ENCODE data around the gene NDRG2. TPM values are rescaled to one million over a fixed set of nuclear protein-coding genes. Genes with fewer than 3 reads are reported as not detected.
"Not testable (repeated sequence)": the region's sequence is repeated elsewhere in the genome, so short reads cannot be mapped to it uniquely, and the experiment has no call there.

Gene NDRG2
- total and polyA plus RNA-seq, 12 donors, result 242 to 420 (median 293) TPM

DNA sequence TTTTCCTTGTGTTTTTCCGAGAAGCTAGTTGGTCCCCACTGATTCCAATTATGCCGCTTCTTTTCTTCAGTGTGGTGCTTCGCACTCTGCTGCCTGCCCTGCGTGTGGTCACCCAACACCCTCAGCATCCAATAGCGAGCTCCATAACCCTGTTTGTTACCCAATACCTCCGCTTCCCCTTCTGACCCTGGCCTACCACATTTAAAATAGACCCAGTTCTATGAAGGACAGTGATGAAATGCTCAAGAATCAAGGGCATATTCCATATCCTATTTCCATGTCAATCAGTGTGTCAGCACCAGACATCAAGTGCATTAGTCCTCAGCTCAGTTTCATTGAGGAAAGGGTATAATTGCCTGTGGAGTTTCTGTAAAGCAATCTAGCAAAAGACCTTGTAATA is 9.5 kb downstream of the NDRG2 start:
- DNase-seq (no peak), ATAC-seq (peak in 2 of 8 donors; percentile 11 to 32)
- H3K4me1 ChIP-seq, result peaks cover 0 to 38% (median 6%) of the 10 kb centered on the region in 9 donors
- intact Hi-C loops (cut with DNase I), result loop anchor here in 8 of 10 donors (1.0 to 5.0 kb wide), 5 partner anchors 21 to 77 kb away; no protein-coding TSS in a partner anchor
- peaks cover 0 to 48% (median 22%) of the 10 kb centered on the region in 9 donors for H3K36me3 ChIP-seq
- H3K27me3 ChIP-seq, result no peaks in the 10 kb centered on the region
- peak overlapping the region in 2 of 10 donors; percentile 13 to 34 for H3K27ac ChIP-seq
- no peak overlapping the region for H3K4me3 ChIP-seq
- WGBS, 2 donors, result 66 to 73% methylated on average over 6 of the region's 6 CpGs
- TF ChIP-seq, protein P1, sequence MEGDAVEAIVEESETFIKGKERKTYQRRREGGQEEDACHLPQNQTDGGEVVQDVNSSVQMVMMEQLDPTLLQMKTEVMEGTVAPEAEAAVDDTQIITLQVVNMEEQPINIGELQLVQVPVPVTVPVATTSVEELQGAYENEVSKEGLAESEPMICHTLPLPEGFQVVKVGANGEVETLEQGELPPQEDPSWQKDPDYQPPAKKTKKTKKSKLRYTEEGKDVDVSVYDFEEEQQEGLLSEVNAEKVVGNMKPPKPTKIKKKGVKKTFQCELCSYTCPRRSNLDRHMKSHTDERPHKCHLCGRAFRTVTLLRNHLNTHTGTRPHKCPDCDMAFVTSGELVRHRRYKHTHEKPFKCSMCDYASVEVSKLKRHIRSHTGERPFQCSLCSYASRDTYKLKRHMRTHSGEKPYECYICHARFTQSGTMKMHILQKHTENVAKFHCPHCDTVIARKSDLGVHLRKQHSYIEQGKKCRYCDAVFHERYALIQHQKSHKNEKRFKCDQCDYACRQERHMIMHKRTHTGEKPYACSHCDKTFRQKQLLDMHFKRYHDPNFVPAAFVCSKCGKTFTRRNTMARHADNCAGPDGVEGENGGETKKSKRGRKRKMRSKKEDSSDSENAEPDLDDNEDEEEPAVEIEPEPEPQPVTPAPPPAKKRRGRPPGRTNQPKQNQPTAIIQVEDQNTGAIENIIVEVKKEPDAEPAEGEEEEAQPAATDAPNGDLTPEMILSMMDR (IDR thresholded peaks at IDR 0.05), result no peak
- no peaks in the 10 kb centered on the region for H3K9me3 ChIP-seq

GRCh38 chr14:21014761-21015190 is 10.1 kb downstream of the NDRG2 start:
- peak overlapping the region in 4 of 10 donors; percentile 6 to 34 (median 14) for H3K27ac ChIP-seq
- TF ChIP-seq, protein P1 (IDR thresholded peaks at IDR 0.05), result peak; percentile 84 to 98 (median 93)
- ATAC-seq (peak; percentile 70 to 89 (median 83)), DNase-seq (peak; percentile 70 to 91)
- no peaks in the 10 kb centered on the region for H3K27me3 ChIP-seq
- H3K4me1 ChIP-seq, result peaks cover 0 to 38% (median 6%) of the 10 kb centered on the region in 9 donors
- H3K4me3 ChIP-seq, result no peak overlapping the region
- 0 to 1% methylated on average over 4 of the region's 4 CpGs for WGBS, 2 donors
- intact Hi-C loops (cut with DNase I), result loop anchor here (1.0 to 5.0 kb wide), 8 partner anchors 22 to 93 kb away; no protein-coding TSS in a partner anchor
- H3K36me3 ChIP-seq, result peaks cover 0 to 43% (median 22%) of the 10 kb centered on the region in 9 donors
- H3K9me3 ChIP-seq, result no peaks in the 10 kb centered on the region

DNA sequence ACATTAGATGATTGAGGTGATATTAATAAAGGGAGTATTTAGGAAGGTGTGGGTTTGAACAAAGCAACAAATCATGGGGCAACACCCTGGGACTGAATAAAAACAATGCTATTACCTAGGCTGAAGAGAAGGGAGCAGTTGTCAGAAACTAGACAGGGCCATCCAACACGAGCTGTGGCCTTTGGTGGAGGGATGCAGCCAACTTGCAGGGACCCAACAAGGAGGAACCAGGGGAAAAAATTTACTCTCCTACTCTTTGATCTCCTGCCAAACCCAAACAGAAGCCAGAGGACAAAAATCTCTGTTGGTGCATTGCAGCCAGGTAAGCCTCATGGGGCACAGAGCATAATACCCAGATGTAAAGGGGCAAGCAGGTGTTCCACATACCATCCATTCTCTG is 13.7 kb downstream of the NDRG2 start:
- 89 to 90% methylated on average over 1 of the region's 1 CpG for WGBS, 2 donors
- intact Hi-C loops (cut with DNase I), result loop anchor here in 6 of 10 donors (5.0 kb wide), 2 partner anchors 81 to 96 kb away; no protein-coding TSS in a partner anchor

GRCh38 chr14:21009721-21010120 is 15.1 kb downstream of the NDRG2 start:
- H3K27ac ChIP-seq, H3K27me3 ChIP-seq, H3K36me3 ChIP-seq, DNase-seq, ATAC-seq, H3K4me3 ChIP-seq, H3K9me3 ChIP-seq: not testable (repeated sequence)
- 81 to 85% methylated on average over 3 of the region's 3 CpGs for WGBS, 2 donors
- intact Hi-C loops (cut with DNase I), result loop anchor here in 7 of 10 donors (5.0 kb wide), 3 partner anchors 33 to 98 kb away; partner anchors contain the start of gene RNASE7 (in 1 of the 7)
- peaks cover 0 to 16% (median 4%) of the 10 kb centered on the region in 9 donors for H3K4me1 ChIP-seq

More for the DNA sequence above, 13.7 kb downstream of the NDRG2 start:
- H3K4me3 ChIP-seq, result no peak overlapping the region
- ATAC-seq (no peak), DNase-seq (no peak)
- H3K36me3 ChIP-seq, result peaks cover 0 to 7% (median 0%) of the 10 kb centered on the region in 9 donors
- peaks cover 0 to 25% (median 9%) of the 10 kb centered on the region in 9 donors for H3K4me1 ChIP-seq
- H3K27me3 ChIP-seq, result no peaks in the 10 kb centered on the region
- H3K9me3 ChIP-seq, result no peaks in the 10 kb centered on the region
- no peak overlapping the region for H3K27ac ChIP-seq
- TF ChIP-seq, protein P1 (IDR thresholded peaks at IDR 0.05), result no peak

Data from heart right ventricle (tissue), 16 donors.